Measurements from ENCODE around the gene TMTC2. TPM values are rescaled to one million over a fixed set of nuclear protein-coding genes. Genes with fewer than 3 reads are reported as not detected.

TMTC2 gene
- total RNA-seq, 1 donor from 2014 or later: 2.2 TPM

DNA sequence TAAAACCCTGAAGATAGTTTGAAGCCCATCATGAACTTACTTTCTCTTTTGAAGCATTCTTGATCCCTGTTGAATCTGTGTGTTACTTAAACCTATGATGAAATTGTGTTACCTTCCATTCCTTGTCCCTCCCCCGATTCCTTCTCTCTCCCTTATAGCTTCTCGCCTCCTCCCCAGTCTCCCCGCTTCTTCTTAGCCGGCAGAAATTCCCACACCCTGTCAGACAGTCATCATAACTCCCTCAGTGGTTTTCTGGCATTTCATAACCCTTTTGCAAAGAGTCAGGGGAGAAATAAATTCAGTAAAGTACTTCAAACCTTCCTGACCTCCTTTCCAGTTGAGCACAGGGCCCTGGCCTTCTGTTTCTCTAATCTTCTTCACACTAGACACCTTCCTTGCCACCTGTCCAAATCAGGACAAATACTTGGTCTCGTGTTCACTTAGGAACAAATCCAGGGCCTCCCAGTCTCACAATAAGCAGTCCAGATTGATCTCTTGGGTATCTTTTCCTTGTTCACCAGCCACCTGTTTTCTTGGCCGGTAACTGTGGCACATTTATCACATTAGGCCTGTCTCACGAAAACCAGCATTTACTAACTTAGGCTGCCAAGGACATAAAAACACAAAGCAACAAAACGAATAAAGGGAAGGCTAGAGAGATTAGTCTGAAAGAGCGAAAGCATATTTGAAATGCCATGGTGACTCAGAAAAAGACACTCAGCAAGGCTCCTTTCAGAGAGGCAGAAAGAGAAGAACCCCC, 355.9 kb downstream of the TMTC2 start:
- no peak for DNase-seq
- no peaks in the 10 kb centered on the region for H3K4me1 Mint-ChIP-seq
- H3K27me3 Mint-ChIP-seq: no peaks in the 10 kb centered on the region
- no peaks in the 10 kb centered on the region for H3K36me3 Mint-ChIP-seq (ENCODE audit: low read depth)
- no peak overlapping the region for H3K27ac Mint-ChIP-seq
- intact Hi-C loops (cut with micrococcal nuclease): no loop called here
- no peaks in the 10 kb centered on the region for H3K9me3 Mint-ChIP-seq
- H3K4me3 Mint-ChIP-seq: no peak overlapping the region
- POLR2A ChIA-PET: no interaction called here
- CTCF ChIA-PET: no interaction called here
- TF ChIP-seq, protein P1, sequence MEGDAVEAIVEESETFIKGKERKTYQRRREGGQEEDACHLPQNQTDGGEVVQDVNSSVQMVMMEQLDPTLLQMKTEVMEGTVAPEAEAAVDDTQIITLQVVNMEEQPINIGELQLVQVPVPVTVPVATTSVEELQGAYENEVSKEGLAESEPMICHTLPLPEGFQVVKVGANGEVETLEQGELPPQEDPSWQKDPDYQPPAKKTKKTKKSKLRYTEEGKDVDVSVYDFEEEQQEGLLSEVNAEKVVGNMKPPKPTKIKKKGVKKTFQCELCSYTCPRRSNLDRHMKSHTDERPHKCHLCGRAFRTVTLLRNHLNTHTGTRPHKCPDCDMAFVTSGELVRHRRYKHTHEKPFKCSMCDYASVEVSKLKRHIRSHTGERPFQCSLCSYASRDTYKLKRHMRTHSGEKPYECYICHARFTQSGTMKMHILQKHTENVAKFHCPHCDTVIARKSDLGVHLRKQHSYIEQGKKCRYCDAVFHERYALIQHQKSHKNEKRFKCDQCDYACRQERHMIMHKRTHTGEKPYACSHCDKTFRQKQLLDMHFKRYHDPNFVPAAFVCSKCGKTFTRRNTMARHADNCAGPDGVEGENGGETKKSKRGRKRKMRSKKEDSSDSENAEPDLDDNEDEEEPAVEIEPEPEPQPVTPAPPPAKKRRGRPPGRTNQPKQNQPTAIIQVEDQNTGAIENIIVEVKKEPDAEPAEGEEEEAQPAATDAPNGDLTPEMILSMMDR (IDR thresholded peaks at IDR 0.05): no peak
- ATAC-seq (ENCODE audit: low read depth): no peak

DNA sequence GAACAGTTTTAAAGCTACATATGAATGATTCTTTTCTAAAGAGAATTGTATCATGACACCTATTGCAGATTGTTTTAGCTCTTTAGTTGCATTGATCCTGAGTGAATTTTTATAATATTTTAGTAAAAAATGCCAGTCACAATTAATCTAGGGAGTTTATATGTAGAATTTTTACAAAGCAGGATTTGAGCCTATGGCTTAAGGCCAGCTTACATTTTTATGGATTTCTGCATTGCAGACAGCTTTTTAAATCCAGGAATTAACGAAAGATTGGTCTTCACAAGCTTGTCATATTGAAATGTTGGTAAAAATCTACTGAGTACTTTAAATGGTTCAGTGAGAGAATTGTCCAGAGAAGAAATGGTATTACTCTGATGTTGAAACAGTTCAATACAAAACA, 358.0 kb downstream of the TMTC2 start:
- TF ChIP-seq, protein P1 (IDR thresholded peaks at IDR 0.05): no peak
- intact Hi-C loops (cut with micrococcal nuclease): no loop called here

GRCh38 chr12:83046019-83046418, 359.3 kb downstream of the TMTC2 start:
- ChIA-PET POLR2A (no interaction called here), CTCF (no interaction called here)
- Mint-ChIP-seq H3K4me1 (no peaks in the 10 kb centered on the region), H3K4me3 (no peak overlapping the region), H3K27ac (no peak overlapping the region), H3K36me3 (ENCODE audit: low read depth) (no peaks in the 10 kb centered on the region), H3K27me3 (no peaks in the 10 kb centered on the region), H3K9me3 (peaks cover 7% of the 10 kb centered on the region)
- ATAC-seq (ENCODE audit: low read depth) (no peak), DNase-seq (no peak)
- TF ChIP-seq, protein P1 (IDR thresholded peaks at IDR 0.05): no peak
- intact Hi-C loops (cut with micrococcal nuclease): no loop called here

More for the DNA sequence above, 358.0 kb downstream of the TMTC2 start:
- Mint-ChIP-seq H3K36me3 (ENCODE audit: low read depth) (no peaks in the 10 kb centered on the region), H3K27me3 (no peaks in the 10 kb centered on the region), H3K4me3 (no peak overlapping the region), H3K9me3 (peaks cover 7% of the 10 kb centered on the region), H3K4me1 (no peaks in the 10 kb centered on the region), H3K27ac (no peak overlapping the region)
- DNase-seq (no peak), ATAC-seq (ENCODE audit: low read depth) (no peak)
- CTCF ChIA-PET: no interaction called here
- POLR2A ChIA-PET: no interaction called here

GRCh38 chr12:83049306-83049705, 362.6 kb downstream of the TMTC2 start:
- Mint-ChIP-seq H3K36me3 (ENCODE audit: low read depth) (no peaks in the 10 kb centered on the region), H3K27me3 (no peaks in the 10 kb centered on the region), H3K27ac (no peak overlapping the region), H3K4me3 (no peak overlapping the region), H3K9me3 (peaks cover 7% of the 10 kb centered on the region), H3K4me1 (no peaks in the 10 kb centered on the region)
- ChIA-PET POLR2A (no interaction called here), CTCF (no interaction called here)
- ATAC-seq (ENCODE audit: low read depth) (no peak), DNase-seq (no peak)
- intact Hi-C loops (cut with micrococcal nuclease): no loop called here
- TF ChIP-seq, protein P1 (IDR thresholded peaks at IDR 0.05): no peak

- TF ChIP-seq, protein P1 (IDR thresholded peaks at IDR 0.05): no peak
- Mint-ChIP-seq H3K27me3 (no peaks in the 10 kb centered on the region), H3K36me3 (ENCODE audit: low read depth) (no peaks in the 10 kb centered on the region), H3K4me3 (no peak overlapping the region), H3K4me1 (no peaks in the 10 kb centered on the region), H3K9me3 (peaks cover 10% of the 10 kb centered on the region), H3K27ac (no peak overlapping the region)
- ChIA-PET CTCF (no interaction called here), POLR2A (no interaction called here)
- intact Hi-C loops (cut with micrococcal nuclease): no loop called here
- no peak for ATAC-seq (ENCODE audit: low read depth)
- DNase-seq: no peak
Observed at GRCh38 chr12:83052890-83053541, 366.3 kb downstream of the TMTC2 start.

Measured in activated B cell treated with CpG ODN at 0.5 μM for 24 hours (primary cell).